IPS DF 4.7 (cell line): Measurements from ENCODE around the gene COPG1.
A peak's percentile ranks its signal among the peaks of the same experiment; 100 is the strongest.

Experiments
- DNase-seq: peaks from one replicate; pipeline ENCODE4 v3.0.0-alpha.2; 2013; ENCODE audit warnings: low spot score; ENCODE audit errors: extremely low read depth

COPG1 gene

GRCh38 chr3:129313665-129314385 lies 64.4 kb downstream of the COPG1 start:
- DNase-seq, result no peak

- peak; percentile 68 for DNase-seq
Measured at GRCh38 chr3:129314386-129315222, 65.2 kb downstream of the COPG1 start.

- no peak for DNase-seq
Measured at GRCh38 chr3:129315223-129315997, 66.0 kb downstream of the COPG1 start.

GRCh38 chr3:129315998-129316247 lies 66.5 kb downstream of the COPG1 start:
- DNase-seq, result no peak

- DNase-seq, result no peak
Measured at GRCh38 chr3:129316248-129317013, 67.0 kb downstream of the COPG1 start.

GRCh38 chr3:129317014-129317771 lies 67.8 kb downstream of the COPG1 start:
- no peak for DNase-seq

GRCh38 chr3:129317848-129318247 lies 68.4 kb downstream of the COPG1 start:
- DNase-seq, result no peak

GRCh38 chr3:129318921-129319320 lies 69.5 kb downstream of the COPG1 start:
- no peak for DNase-seq

- no peak for DNase-seq
Measured at GRCh38 chr3:129320261-129320660, 70.9 kb downstream of the COPG1 start.

- DNase-seq, result no peak
Measured at GRCh38 chr3:129320825-129321487, 71.5 kb downstream of the COPG1 start.

GRCh38 chr3:129321887-129322286 lies 72.5 kb downstream of the COPG1 start:
- DNase-seq, result no peak

GRCh38 chr3:129323651-129324294 lies 74.4 kb downstream of the COPG1 start:
- no peak for DNase-seq

- no peak for DNase-seq
Measured at GRCh38 chr3:129324855-129325254, 75.4 kb downstream of the COPG1 start.

- DNase-seq, result no peak
Measured at GRCh38 chr3:129325383-129325782, 76.0 kb downstream of the COPG1 start.

GRCh38 chr3:129326138-129326537 lies 76.7 kb downstream of the COPG1 start:
- no peak for DNase-seq

- no peak for DNase-seq
Measured at GRCh38 chr3:129326595-129326994, 77.2 kb downstream of the COPG1 start.
